Subcutaneous abdominal adipose tissue (tissue), 5 donors: ENCODE results near the gene FRA10AC1.
A peak's percentile ranks its signal among the peaks of the same experiment; 100 is the strongest.
"Not testable (repeated sequence)": the region's sequence is repeated elsewhere in the genome, so short reads cannot be mapped to it uniquely, and the experiment has no call there.

Source experiments
- H3K27ac ChIP-seq: one replicate; pipeline ENCODE4 v1.7.0; 2013; ENCODE audit warnings: low read depth, mild to moderate bottlenecking, inconsistent platforms, low read length, moderate library complexity
- H3K27me3 ChIP-seq, 5 donors: one replicate each; pipeline ENCODE4 v1.7.0; 2013; ENCODE audit warnings: low read length in 5 of 5, inconsistent platforms in 1 of 5; ENCODE audit not compliant: control insufficient read depth in 5 of 5, insufficient read depth in 4 of 5
- H3K36me3 ChIP-seq, 5 donors: one replicate each; pipeline ENCODE4 v1.7.0; 2013; ENCODE audit warnings: low read length in 5 of 5; ENCODE audit not compliant: control insufficient read depth in 5 of 5, insufficient read depth in 5 of 5
- H3K4me1 ChIP-seq, 5 donors: one replicate each; pipeline ENCODE4 v1.7.0; 2013; ENCODE audit warnings: low read length in 5 of 5, mild to moderate bottlenecking in 3 of 5, moderate library complexity in 1 of 5; ENCODE audit not compliant: control insufficient read depth in 5 of 5, insufficient read depth in 5 of 5
- H3K4me3 ChIP-seq, 5 donors: one replicate each; pipeline ENCODE4 v1.7.0; 2013; ENCODE audit warnings: low read length in 5 of 5, low read depth in 1 of 5
- H3K9ac ChIP-seq, 5 donors: one replicate each; pipeline ENCODE4 v1.7.0; 2013; ENCODE audit warnings: low read length in 5 of 5, mild to moderate bottlenecking in 4 of 5, moderate library complexity in 3 of 5
- H3K9me3 ChIP-seq, 5 donors: one replicate each; pipeline ENCODE4 v1.7.0; 2013; ENCODE audit warnings: low read length in 5 of 5; ENCODE audit not compliant: control insufficient read depth in 5 of 5
- donor health status: healthy.
- donor health status: healthy.
- donor health status: healthy.
- donor health status: healthy.
- donor health status: healthy.

FRA10AC1 gene

DNA sequence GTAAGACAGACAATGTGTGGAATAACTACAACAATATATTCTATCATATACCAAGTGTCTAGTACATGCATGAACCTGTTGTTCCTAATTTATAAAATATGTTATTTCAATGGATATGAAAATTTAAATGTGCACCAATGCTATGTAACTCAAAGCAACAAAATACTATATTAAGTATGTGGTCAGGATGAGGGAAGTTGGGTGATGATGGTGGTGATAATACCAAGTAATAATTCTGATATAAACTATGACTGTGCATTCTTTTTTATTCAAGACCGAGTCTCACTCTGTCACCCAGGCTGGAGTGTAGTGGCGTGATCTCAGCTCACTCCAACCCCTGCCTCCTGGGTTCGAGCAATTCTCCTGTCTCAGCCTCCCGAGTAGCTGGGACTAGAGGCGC is 2.1 kb upstream of the FRA10AC1 start:
- Histone ChIP-seq H3K27me3 (no peaks in the 10 kb centered on the region), H3K4me1 (peaks cover 6 to 20% (median 17%) of the 10 kb centered on the region in 5 donors), H3K27ac (no peak overlapping the region), H3K9ac (no peak overlapping the region), H3K36me3 (peaks cover under 1 to 1% (median 1%) of the 10 kb centered on the region in 5 donors), H3K4me3 (no peak overlapping the region), H3K9me3 (no peaks in the 10 kb centered on the region)

GRCh38 chr10:93703841-93704240 is 1.4 kb upstream of the FRA10AC1 start:
- Histone ChIP-seq H3K4me3 (no peak overlapping the region), H3K27ac (no peak overlapping the region), H3K4me1 (peaks cover 6 to 20% (median 17%) of the 10 kb centered on the region in 5 donors), H3K36me3 (peaks cover 5 to 7% (median 7%) of the 10 kb centered on the region in 5 donors), H3K9ac (no peak overlapping the region), H3K9me3 (no peaks in the 10 kb centered on the region), H3K27me3 (no peaks in the 10 kb centered on the region)

DNA sequence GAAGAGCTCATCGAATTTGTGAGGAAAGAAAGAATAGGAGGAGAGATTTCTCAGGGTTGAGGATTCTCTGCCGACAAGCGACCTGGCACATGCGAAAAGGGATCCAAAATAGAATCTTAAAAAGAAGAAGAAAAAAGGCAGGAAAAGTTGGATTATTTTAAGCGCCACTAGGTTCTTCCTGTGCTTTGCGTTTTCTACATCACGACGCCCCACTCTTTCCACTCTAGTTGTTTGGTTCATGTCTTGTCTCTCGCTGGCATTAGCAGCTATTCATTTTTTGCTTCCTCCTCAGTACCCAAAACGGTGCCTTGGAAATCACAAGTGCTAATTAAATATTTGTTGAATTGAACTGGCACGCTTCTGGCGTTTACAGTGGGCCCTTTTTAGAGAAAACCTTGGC is 674 bp upstream of the FRA10AC1 start:
- Histone ChIP-seq H3K36me3 (peaks cover 5 to 14% (median 13%) of the 10 kb centered on the region in 5 donors), H3K4me1 (peaks cover 6 to 20% (median 17%) of the 10 kb centered on the region in 5 donors), H3K4me3 (peak overlapping the region; percentile 69 to 99 (median 93)), H3K9ac (peak overlapping the region; percentile 76 to 95 (median 92)), H3K27ac (peak overlapping the region; percentile 84), H3K27me3 (no peaks in the 10 kb centered on the region), H3K9me3 (no peaks in the 10 kb centered on the region)

GRCh38 chr10:93701866-93702209 is 554 bp downstream of the FRA10AC1 start:
- Histone ChIP-seq H3K9me3 (no peaks in the 10 kb centered on the region), H3K9ac (peak overlapping the region; percentile 74 to 95 (median 93)), H3K4me3 (peak overlapping the region; percentile 69 to 99 (median 93)), H3K36me3 (peaks cover 9 to 25% (median 20%) of the 10 kb centered on the region in 5 donors), H3K27ac (peak overlapping the region; percentile 84), H3K4me1 (peaks cover 6 to 20% (median 17%) of the 10 kb centered on the region in 5 donors), H3K27me3 (no peaks in the 10 kb centered on the region)

- Histone ChIP-seq H3K4me1 (peaks cover 4 to 12% (median 10%) of the 10 kb centered on the region in 5 donors), H3K9me3 (no peaks in the 10 kb centered on the region), H3K36me3 (peaks cover 27 to 56% (median 44%) of the 10 kb centered on the region in 5 donors), H3K27ac (no peak overlapping the region), H3K4me3 (no peak overlapping the region), H3K27me3 (no peaks in the 10 kb centered on the region), H3K9ac (no peak overlapping the region)
Measured at GRCh38 chr10:93697207-93697606, 5.2 kb downstream of the FRA10AC1 start.

DNA sequence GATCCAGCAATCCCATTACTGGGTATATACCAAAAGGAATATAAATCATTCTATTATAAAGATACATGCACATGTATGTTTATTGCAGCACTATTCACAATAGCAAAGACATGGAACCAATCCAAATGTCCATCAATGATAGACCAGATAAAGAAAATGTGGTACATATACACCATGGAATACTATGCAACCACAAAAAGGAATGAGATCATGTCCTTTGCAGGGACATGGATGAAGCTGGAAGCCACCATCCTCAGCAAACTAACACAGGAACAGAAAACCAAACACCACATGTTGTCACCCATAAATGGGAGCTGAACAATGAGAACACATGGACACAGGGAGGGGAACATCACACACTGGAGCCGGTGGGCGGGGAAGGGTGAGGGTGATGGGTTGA is 5.8 kb downstream of the FRA10AC1 start:
- peaks cover 33 to 62% (median 50%) of the 10 kb centered on the region in 5 donors for H3K36me3 ChIP-seq
- H3K9ac ChIP-seq, H3K4me1 ChIP-seq, H3K9me3 ChIP-seq, H3K27ac ChIP-seq, H3K27me3 ChIP-seq, H3K4me3 ChIP-seq: not testable (repeated sequence)

GRCh38 chr10:93695740-93696139 is 6.7 kb downstream of the FRA10AC1 start:
- Histone ChIP-seq H3K9ac (no peak overlapping the region), H3K4me3 (no peak overlapping the region), H3K9me3 (no peaks in the 10 kb centered on the region), H3K27ac (no peak overlapping the region), H3K36me3 (peaks cover 34 to 65% (median 52%) of the 10 kb centered on the region in 5 donors), H3K27me3 (no peaks in the 10 kb centered on the region), H3K4me1 (no peaks in the 10 kb centered on the region)

GRCh38 chr10:93687737-93688136 is 14.7 kb downstream of the FRA10AC1 start:
- Histone ChIP-seq H3K27ac (no peak overlapping the region), H3K4me1 (no peaks in the 10 kb centered on the region), H3K9ac (no peak overlapping the region), H3K36me3 (peaks cover 22 to 42% (median 24%) of the 10 kb centered on the region in 5 donors), H3K4me3 (no peak overlapping the region), H3K27me3 (no peaks in the 10 kb centered on the region), H3K9me3 (no peaks in the 10 kb centered on the region)

DNA sequence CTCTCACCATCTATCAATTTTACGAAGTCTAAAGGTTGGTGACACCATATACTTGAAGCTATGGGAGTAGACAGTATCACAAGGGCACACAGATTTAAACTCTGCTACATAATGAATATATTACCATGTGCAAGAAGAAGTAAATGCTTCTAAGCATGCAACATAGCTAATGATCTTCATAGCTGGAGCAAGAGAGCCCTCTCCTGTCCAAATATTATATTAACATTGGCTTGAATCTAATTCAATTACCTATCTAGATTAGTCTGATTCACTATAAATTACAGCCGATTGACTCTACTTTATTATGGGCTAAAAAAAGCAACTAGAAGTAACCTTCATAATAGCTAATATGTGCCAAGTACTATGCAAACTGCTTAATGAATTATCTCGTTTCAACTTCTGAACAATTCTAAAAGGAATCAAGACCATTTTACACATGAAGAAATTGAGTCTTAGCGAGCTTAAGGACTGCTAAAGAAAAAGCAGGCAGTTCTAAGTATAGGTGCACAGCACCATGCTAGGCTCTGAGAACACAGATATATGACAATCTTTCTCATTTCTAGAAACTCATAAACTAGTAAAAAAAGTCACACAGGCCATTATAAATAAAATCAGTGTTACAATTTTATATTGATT is 21.9 kb downstream of the FRA10AC1 start:
- peaks cover 22 to 46% (median 37%) of the 10 kb centered on the region in 5 donors for H3K36me3 ChIP-seq
- no peaks in the 10 kb centered on the region for H3K27me3 ChIP-seq
- H3K27ac ChIP-seq = no peak overlapping the region
- H3K9me3 ChIP-seq = no peaks in the 10 kb centered on the region
- no peak overlapping the region for H3K9ac ChIP-seq
- no peaks in the 10 kb centered on the region for H3K4me1 ChIP-seq
- H3K4me3 ChIP-seq = no peak overlapping the region

DNA sequence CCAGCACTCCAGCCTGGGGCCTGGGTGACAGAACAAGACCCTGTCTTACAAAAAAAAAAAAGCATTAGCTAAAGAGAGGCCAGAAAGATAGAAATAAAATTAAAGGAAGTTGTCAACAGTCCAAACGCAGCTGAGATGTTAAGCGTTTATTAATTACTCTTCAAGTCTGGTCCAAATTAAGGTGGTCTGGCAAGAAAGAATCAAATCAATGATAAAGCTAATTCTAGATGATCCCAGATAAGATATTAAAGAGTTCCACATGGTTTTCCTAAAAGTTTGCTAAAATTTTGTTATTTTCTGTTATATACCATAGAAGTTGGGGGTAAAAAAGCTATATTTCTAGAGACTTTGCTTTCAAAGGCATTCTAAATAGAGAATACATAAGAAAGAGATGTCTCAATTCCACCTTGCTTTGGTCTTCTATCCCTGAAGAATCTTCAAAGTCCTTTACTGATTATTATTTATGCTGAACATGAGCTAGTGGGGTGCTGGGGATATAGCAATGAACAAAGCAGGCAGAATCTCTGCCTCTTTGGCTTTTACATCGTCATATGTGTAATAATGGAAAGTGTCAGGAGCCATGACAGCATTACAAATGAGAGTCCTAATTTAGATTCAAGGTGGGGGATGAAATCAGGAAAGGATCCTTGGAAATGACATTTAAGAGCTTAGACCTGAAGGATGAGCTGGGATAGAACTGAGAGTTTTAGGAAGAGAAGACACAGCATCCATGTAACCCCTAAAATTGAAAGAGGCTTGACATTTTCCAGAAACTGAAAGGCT is 23.4 kb downstream of the FRA10AC1 start:
- no peak overlapping the region for H3K27ac ChIP-seq
- H3K36me3 ChIP-seq = peaks cover 26 to 57% (median 35%) of the 10 kb centered on the region in 5 donors
- no peaks in the 10 kb centered on the region for H3K9me3 ChIP-seq
- H3K4me1 ChIP-seq = no peaks in the 10 kb centered on the region
- no peak overlapping the region for H3K4me3 ChIP-seq
- H3K27me3 ChIP-seq = no peaks in the 10 kb centered on the region
- H3K9ac ChIP-seq = no peak overlapping the region
